Mammary epithelial cell (primary cell): ENCODE measurements around the gene ACRBP.
A peak's percentile ranks its signal among the peaks of the same experiment; 100 is the strongest.

Source experiments
- CTCF ChIP-seq, 2 donors: IDR thresholded peaks in 1 of 2; conservative IDR thresholded peaks in 1 of 2; 2 replicates each; pipeline ENCODE4 v1.5.1; 2011 to 2012; ENCODE audit warnings: inconsistent platforms in 2 of 2, low read length in 2 of 2, mild to moderate bottlenecking in 2 of 2, control low read depth in 1 of 2, low read depth in 1 of 2; ENCODE audit not compliant: insufficient read depth in 1 of 2; ENCODE audit errors: extremely low read depth in 1 of 2
- EZH2 ChIP-seq: IDR thresholded peaks from 2 replicates; pipeline ENCODE4 v1.6.1; 2012; ENCODE audit warnings: low read length, inconsistent platforms, borderline replicate concordance

- TF ChIP-seq CTCF (conservative IDR thresholded peaks at IDR 0.05 in 1 of 2, IDR thresholded peaks at IDR 0.05 in 1 of 2; ENCODE audit: extremely low read depth in 1 of 2, insufficient read depth in 1 of 2, low read depth in 1 of 2, low read length in 2 of 2) = peak; percentile 23 to 31
- TF ChIP-seq EZH2 = no peak
Measured at GRCh38 chr12:6620137-6620884, 26.9 kb downstream of the ACRBP start.
